ENCODE data around the gene ADD2. TPM values are rescaled to one million over a fixed set of nuclear protein-coding genes. Genes with fewer than 3 reads are reported as not detected.

The ADD2 gene
- total RNA-seq, 1 donor from 2014 or later = 3.4 TPM

DNA sequence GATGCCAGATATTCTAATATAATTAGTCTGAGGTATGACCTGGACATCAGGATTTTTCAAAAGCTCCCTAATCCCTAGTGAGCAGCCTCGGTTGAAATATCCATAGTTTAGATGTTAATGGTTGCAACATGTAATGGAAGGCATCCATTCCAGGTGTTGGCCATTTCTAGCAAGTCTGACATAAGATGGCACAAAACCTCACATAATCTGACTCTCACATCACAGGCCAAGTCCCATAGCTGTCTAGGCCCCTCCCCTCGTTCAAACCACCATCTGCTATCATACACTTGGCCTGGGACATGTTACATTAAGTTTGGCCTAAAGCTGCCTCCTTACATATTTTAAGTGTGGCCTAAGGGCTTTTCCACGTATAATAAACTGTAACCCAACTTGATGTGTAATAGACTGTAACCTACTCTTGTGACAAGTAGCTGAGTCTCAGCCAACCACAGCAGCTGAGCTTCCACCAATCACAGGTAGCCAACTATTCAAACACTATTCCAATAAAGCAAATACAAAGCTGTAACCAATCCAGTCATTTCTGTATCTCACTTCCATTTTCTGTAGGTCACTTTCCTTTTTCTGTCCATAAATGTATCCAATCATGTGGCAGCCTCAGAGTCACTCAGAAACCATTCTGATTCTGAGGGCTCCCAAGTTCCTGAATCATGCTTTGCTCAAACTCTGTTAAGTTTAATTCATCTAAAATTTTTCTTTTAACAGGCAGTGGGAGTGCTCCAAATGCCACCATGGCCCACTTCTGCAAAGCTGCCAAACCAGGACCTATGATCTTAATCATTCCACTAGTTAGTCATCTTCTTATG lies 59.4 kb downstream of the ADD2 start:
- no peak for TF ChIP-seq POLR2AphosphoS5 (IDR thresholded peaks at IDR 0.05; ENCODE audit: insufficient read depth in 1 of 2, low read depth in 1 of 2)
- TF ChIP-seq CTCF (IDR thresholded peaks at IDR 0.05) = no peak
- no peak for TF ChIP-seq POLR2A (IDR thresholded peaks at IDR 0.05)
- Histone ChIP-seq H3K27me3 (no peaks in the 10 kb centered on the region), H3K36me3 (no peaks in the 10 kb centered on the region), H3K4me3 (no peak overlapping the region), H3K27ac (no peak overlapping the region), H3K4me1 (no peaks in the 10 kb centered on the region), H3K9me3 (no peaks in the 10 kb centered on the region)
- intact Hi-C loops (cut with DNase I) = no loop called here
- DNase-seq (ENCODE audit: extremely low spot score in 2 of 2) = no peak

DNA sequence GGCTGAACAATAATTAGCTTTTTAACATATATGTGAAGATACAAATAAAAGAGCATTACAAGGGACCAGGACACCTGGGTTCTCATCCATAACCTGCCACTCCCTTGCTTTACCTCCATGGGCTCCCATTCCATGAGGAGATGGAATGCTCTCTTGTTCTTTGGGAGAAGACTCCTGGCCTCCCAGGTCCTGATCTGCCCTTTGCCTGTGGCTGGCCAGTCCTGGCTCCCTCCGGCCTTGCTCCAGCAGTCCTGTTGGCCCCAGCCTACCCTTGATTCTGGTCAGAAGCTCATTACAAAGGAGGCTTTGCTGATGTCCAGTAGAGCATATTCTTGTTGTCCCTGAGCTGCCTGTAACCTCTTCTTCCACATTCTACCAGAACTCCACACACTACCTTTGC lies 60.3 kb downstream of the ADD2 start:
- Histone ChIP-seq H3K4me1 (no peaks in the 10 kb centered on the region), H3K36me3 (no peaks in the 10 kb centered on the region), H3K27ac (no peak overlapping the region), H3K9me3 (no peaks in the 10 kb centered on the region), H3K4me3 (no peak overlapping the region), H3K27me3 (no peaks in the 10 kb centered on the region)
- DNase-seq (ENCODE audit: extremely low spot score in 2 of 2) = no peak
- intact Hi-C loops (cut with DNase I) = no loop called here
- TF ChIP-seq CTCF (IDR thresholded peaks at IDR 0.05) (no peak), POLR2AphosphoS5 (IDR thresholded peaks at IDR 0.05; ENCODE audit: insufficient read depth in 1 of 2, low read depth in 1 of 2) (no peak), POLR2A (IDR thresholded peaks at IDR 0.05) (no peak)

- Histone ChIP-seq H3K4me1 (no peaks in the 10 kb centered on the region), H3K9me3 (no peaks in the 10 kb centered on the region), H3K27ac (no peak overlapping the region), H3K36me3 (no peaks in the 10 kb centered on the region), H3K4me3 (no peak overlapping the region), H3K27me3 (no peaks in the 10 kb centered on the region)
- intact Hi-C loops (cut with DNase I) = no loop called here
- TF ChIP-seq POLR2AphosphoS5 (IDR thresholded peaks at IDR 0.05; ENCODE audit: insufficient read depth in 1 of 2, low read depth in 1 of 2) = no peak
- no peak for TF ChIP-seq POLR2A (IDR thresholded peaks at IDR 0.05)
- TF ChIP-seq CTCF (IDR thresholded peaks at IDR 0.05) = no peak
- no peak for DNase-seq (ENCODE audit: extremely low spot score in 2 of 2)
Observed at GRCh38 chr2:70706026-70706795, 61.8 kb downstream of the ADD2 start.

DNA sequence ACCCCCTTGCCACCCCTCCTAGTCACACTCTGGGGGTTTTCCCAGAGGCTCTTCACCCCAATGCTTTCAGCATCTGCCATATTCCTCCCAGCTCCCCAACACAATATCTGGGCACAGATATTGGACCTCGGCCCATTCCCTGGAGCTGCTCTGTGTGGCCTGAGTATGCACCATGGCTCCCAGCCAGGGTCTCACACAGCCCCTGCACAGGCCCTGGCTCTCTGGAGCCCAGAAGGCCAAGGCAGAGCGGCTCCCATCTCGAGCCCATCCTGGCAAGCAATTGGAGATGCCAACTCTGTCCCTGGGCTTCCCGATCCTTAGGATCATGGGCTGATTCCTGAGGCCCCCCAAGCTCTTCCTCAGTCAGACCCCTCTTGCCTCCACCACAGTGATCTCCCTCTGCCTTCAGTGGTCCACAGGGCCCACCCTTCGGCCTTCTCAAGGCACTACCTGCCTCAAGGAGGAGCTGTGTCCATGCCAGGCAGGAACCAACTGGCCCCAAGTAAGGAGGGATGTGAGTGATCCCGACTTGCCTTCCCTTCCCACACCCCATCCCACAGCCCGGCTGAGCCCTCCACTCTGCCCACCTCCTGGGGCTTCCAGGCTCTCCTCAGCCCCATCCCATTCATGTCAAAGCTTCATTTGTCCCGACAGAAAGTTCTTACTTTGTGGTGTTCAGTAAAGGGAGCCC lies 62.7 kb downstream of the ADD2 start:
- Histone ChIP-seq H3K9me3 (no peaks in the 10 kb centered on the region), H3K36me3 (no peaks in the 10 kb centered on the region), H3K27ac (no peak overlapping the region), H3K4me1 (no peaks in the 10 kb centered on the region), H3K4me3 (no peak overlapping the region), H3K27me3 (no peaks in the 10 kb centered on the region)
- intact Hi-C loops (cut with DNase I) = no loop called here
- no peak for TF ChIP-seq POLR2AphosphoS5 (IDR thresholded peaks at IDR 0.05; ENCODE audit: insufficient read depth in 1 of 2, low read depth in 1 of 2)
- TF ChIP-seq POLR2A (IDR thresholded peaks at IDR 0.05) = no peak
- no peak for TF ChIP-seq CTCF (IDR thresholded peaks at IDR 0.05)
- DNase-seq (ENCODE audit: extremely low spot score in 2 of 2) = peak in 1 of 2 donors; percentile 87
